HUES6 (cell line): Measurements from ENCODE around the gene JAG2.

Experiments
- H3K27ac ChIP-seq: 2 replicates; pipeline ENCODE4 v1.7.0; 2013; ENCODE audit warnings: low read depth, mild to moderate bottlenecking, low read length, inconsistent platforms
- H3K27me3 ChIP-seq: 2 replicates; pipeline ENCODE4 v1.6.1; 2013; ENCODE audit warnings: low read length; ENCODE audit not compliant: control insufficient read depth, insufficient read depth
- H3K36me3 ChIP-seq: 2 replicates; pipeline ENCODE4 v1.6.1; 2013; ENCODE audit warnings: low read length; ENCODE audit not compliant: control insufficient read depth, insufficient read depth
- H3K4me1 ChIP-seq: 2 replicates; pipeline ENCODE4 v1.6.1; 2013; ENCODE audit warnings: low read length; ENCODE audit not compliant: control insufficient read depth, insufficient read depth
- H3K4me3 ChIP-seq: 2 replicates; pipeline ENCODE4 v1.5.1; 2013; ENCODE audit warnings: low read depth, low read length
- H3K9ac ChIP-seq: one replicate; pipeline ENCODE4 v1.6.1; 2013; ENCODE audit warnings: mild to moderate bottlenecking, low read length
- H3K9me3 ChIP-seq: 2 replicates; pipeline ENCODE4 v1.6.1; 2013; ENCODE audit warnings: low read depth, low read length; ENCODE audit not compliant: control insufficient read depth, insufficient read depth

JAG2 gene

DNA sequence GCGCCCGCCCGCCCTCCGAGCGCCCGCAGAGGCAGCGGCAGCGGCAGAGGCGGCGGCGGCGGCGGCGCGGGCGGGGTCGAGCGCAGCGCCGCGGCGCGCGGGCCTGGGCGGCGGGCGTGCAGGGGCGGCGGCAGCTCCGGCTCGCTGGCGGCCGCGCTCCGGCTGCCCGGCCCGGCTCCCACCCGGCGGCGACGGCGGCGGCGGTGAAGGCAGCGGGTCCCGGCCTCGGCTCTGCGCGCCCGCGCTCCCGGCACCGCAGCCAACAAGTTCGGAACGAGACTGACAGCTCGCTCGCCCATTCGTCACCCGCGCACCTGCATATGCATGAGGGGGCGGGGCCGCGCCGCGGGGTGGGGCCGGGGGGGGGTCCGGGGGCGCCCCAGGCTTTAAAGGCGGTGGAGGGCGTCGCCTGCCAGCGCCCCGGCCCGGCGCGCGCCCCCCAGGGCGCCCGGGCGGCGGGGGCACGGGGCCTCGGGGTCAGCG, at the start of gene JAG2:
Gene JAG2, minus strand, starts transcription at position 281 of the 483 bp plus-strand sequence. CDS start 356 bp downstream, outside the sequence.
- H3K36me3 ChIP-seq = no peaks in the 10 kb centered on the region
- H3K4me1 ChIP-seq = peaks cover 33% of the 10 kb centered on the region
- no peak within 1 kb of the TSS for H3K27ac ChIP-seq
- peak within 1 kb of the TSS; percentile 65 for H3K4me3 ChIP-seq
- H3K9me3 ChIP-seq = no peaks in the 10 kb centered on the region
- peak within 1 kb of the TSS; percentile 23 for H3K9ac ChIP-seq
- H3K27me3 ChIP-seq = peaks cover 29% of the 10 kb centered on the region

DNA sequence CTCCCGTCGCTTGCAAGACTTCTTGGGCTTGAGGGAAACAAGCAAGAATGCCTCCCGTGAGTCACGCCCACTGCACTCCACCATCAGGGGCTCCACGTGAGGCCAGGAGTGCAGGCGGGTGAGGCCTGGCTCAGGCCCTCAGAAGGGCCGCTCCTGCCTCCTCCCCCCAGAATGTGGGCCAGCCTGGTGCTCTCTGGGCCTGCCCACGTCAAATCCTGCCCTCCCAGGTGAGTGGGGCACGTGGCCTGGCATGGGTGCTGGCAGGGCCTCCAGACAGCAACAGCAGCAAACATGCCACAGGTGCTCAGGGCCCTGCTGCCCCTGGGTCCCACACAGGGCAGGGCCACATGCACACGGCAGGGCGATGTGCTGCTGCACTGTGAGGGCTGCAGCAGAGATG, 49.2 kb upstream of the JAG2 start:
- no peak overlapping the region for H3K27ac ChIP-seq
- H3K36me3 ChIP-seq = peaks cover 38% of the 10 kb centered on the region
- H3K27me3 ChIP-seq = no peaks in the 10 kb centered on the region

DNA sequence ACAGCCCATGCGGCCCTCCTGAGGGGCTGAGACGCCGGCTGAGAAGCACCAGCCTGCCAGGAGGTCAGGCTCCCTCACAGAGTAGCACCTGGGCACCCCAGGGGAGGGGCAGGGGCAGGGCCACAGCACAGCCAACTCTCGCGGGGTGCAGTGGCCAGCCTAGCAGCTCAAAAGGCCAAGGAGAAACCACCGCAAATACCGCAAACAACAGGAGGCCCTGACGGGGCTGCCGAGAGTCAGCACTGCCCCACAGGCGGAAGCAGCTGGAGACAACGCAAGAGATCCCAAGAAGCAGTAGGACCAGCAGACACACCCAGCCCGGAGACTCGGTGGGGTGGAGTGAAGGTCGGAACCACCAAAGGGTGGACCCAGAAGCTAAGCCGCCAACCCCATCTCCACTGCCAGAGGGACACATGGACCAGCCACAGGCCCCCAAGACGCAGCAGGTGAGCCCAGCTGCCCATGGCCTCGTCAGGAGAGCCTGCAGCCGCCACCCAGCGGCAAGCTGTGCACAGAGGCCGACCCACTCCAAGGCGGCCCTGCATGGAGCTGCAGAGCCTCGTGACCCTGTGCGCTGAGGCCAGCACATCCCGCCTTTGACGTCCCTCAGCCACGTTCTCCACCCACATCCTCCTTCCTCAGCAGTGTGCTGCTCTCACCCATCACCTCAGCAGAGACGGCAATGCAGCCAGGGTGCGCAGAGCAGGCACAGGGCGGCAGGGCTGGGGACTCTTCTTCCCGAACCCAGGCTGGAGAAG, 48.1 kb upstream of the JAG2 start:
- H3K36me3 ChIP-seq = peaks cover 34% of the 10 kb centered on the region

More for the DNA sequence above, 49.2 kb upstream of the JAG2 start:
- Histone ChIP-seq H3K9ac (no peak overlapping the region), H3K9me3 (no peaks in the 10 kb centered on the region), H3K4me3 (no peak overlapping the region), H3K4me1 (no peaks in the 10 kb centered on the region)

DNA sequence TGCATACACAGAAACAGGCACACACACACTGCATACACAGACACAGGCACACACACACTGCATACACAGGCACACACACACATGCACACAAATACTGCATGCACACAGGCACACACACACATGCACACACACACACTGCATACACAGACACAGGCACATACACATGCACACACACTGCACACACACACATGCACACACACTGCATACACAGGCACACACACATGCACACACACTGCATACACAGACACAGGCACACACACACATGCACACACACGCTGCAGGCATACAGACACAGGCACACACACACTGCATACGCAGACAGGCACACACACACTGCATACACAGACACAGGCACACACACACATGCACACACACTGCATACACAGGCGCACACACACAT, 47.0 kb upstream of the JAG2 start:
- no peaks in the 10 kb centered on the region for H3K4me1 ChIP-seq
- H3K27ac ChIP-seq = no peak overlapping the region
- no peak overlapping the region for H3K4me3 ChIP-seq
- H3K36me3 ChIP-seq = peaks cover 32% of the 10 kb centered on the region
- no peak overlapping the region for H3K9ac ChIP-seq
- no peaks in the 10 kb centered on the region for H3K27me3 ChIP-seq
- H3K9me3 ChIP-seq = no peaks in the 10 kb centered on the region

More for the DNA sequence above, 48.1 kb upstream of the JAG2 start:
- no peaks in the 10 kb centered on the region for H3K27me3 ChIP-seq
- H3K4me3 ChIP-seq = no peak overlapping the region
- H3K9me3 ChIP-seq = no peaks in the 10 kb centered on the region
- no peak overlapping the region for H3K27ac ChIP-seq
- no peaks in the 10 kb centered on the region for H3K4me1 ChIP-seq
- no peak overlapping the region for H3K9ac ChIP-seq

DNA sequence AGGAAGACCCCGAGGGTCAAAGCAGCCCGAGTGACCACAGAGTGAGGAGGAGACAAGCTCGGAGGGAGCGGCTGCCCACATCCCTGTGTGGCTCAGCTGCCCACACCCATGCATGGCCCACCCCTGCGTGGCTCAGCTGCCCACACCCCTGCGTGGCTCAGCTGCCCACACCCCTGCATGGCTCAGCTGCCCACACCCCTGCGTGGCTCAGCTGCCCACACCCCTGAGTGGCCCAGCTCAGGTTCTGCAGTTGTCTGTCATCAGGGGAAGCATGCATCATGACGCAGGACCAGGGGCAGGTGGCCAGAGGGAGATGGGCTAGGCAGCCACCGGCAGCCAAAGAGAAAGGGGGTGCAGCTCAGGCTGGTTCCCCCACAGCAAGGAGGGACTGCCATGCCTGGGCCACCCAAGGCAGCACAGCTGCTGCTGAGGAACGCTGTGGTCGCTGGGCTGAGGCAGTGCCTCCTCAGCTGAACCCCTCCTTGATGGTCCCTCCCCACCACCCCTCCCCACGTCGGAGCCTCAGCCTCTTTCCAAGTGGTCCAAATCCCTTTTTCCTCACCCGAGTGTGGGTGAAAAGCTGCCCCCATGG, 45.8 kb upstream of the JAG2 start:
- no peak overlapping the region for H3K4me3 ChIP-seq
- peaks cover 29% of the 10 kb centered on the region; the same call in 1 of the 2 replicates for H3K36me3 ChIP-seq
- no peaks in the 10 kb centered on the region for H3K27me3 ChIP-seq
- no peaks in the 10 kb centered on the region for H3K9me3 ChIP-seq
- H3K9ac ChIP-seq = no peak overlapping the region
- H3K4me1 ChIP-seq = no peaks in the 10 kb centered on the region
- H3K27ac ChIP-seq = no peak overlapping the region

DNA sequence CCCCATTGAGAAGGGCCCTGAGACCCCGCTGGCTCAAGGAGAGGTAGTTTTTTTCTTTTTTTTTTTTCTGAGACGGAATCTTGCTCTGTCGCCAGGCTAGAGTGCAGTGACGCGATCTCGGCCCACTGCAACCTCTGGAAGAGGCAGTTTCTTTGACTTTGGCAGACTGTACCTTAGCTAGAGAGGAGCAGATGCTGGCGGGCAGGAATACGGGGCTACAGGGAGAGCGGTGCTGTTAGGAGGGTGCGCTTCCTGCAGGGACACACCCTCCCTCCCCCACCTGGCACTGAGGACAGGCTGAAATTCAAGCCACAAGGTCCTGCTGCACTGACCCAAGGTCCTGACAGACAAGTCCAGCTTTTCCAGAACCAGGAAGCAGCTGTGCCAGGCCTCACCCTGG, 44.8 kb upstream of the JAG2 start:
- Histone ChIP-seq H3K4me1 (no peaks in the 10 kb centered on the region), H3K9ac (no peak overlapping the region), H3K27me3 (no peaks in the 10 kb centered on the region), H3K36me3 (peaks cover 22% of the 10 kb centered on the region; the same call in 1 of the 2 replicates), H3K4me3 (no peak overlapping the region), H3K9me3 (no peaks in the 10 kb centered on the region), H3K27ac (no peak overlapping the region)

DNA sequence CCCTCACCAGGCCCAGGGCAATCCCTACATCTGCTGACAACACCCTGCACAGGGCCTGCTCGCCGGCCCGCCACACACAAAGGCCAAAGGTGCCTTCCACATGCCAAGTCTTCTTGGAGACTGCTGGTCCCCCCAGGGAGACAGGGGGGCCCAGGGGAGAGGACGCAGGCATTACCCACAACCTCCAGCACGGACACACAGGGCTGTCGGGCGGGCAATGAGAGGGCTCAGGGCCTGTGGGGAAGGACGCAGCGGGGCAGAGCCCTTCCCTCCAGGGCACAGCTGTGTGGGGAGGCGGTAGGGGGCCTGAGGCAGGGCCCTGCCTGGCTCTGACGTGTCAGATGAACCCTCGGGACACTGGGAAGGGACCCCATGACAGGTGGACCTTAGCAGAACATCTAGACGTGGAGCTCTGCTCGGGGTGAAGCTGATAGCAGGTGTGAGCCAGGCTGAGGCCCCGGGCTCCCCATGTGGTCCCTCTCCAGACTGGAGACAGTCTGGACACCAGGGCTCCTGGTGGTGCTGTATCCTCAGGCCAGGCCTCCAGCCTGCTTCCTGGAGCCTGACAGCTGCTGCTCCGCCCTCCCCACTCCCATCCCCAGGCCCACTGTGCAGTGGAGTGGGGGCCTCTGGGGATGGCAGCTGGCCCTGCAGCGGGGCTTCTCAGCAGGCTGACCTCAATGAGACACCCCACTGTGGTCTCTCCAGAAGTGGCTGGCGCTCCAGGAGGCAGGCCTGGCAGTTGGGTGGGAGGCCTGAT, 44.1 kb upstream of the JAG2 start:
- no peak overlapping the region for H3K27ac ChIP-seq
- no peak overlapping the region for H3K9ac ChIP-seq
- no peaks in the 10 kb centered on the region for H3K27me3 ChIP-seq
- H3K9me3 ChIP-seq = no peaks in the 10 kb centered on the region
- H3K36me3 ChIP-seq = peaks cover 16% of the 10 kb centered on the region; the same call in 1 of the 2 replicates
- H3K4me1 ChIP-seq = no peaks in the 10 kb centered on the region
- H3K4me3 ChIP-seq = no peak overlapping the region

DNA sequence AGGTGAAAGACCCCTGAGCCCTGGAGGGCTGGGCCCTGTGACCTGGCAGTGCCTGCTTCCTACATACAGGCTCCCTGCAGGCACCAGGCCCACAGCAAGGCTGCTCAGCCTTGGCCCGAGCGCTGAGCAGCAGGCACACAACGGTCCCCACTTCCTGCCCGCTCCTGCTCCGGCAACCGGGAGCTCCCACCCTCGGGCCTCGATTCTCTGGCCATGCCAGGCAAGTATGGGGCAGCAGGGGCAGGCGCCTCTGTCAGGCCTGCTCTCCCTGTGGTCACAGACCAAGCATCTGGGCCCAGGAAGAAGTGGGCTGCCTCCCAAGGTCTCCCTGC, 43.1 kb upstream of the JAG2 start:
- Histone ChIP-seq H3K9me3 (no peaks in the 10 kb centered on the region), H3K36me3 (peaks cover 13% of the 10 kb centered on the region; the same call in 1 of the 2 replicates), H3K9ac (no peak overlapping the region), H3K27ac (no peak overlapping the region), H3K27me3 (no peaks in the 10 kb centered on the region), H3K4me3 (no peak overlapping the region), H3K4me1 (no peaks in the 10 kb centered on the region)

DNA sequence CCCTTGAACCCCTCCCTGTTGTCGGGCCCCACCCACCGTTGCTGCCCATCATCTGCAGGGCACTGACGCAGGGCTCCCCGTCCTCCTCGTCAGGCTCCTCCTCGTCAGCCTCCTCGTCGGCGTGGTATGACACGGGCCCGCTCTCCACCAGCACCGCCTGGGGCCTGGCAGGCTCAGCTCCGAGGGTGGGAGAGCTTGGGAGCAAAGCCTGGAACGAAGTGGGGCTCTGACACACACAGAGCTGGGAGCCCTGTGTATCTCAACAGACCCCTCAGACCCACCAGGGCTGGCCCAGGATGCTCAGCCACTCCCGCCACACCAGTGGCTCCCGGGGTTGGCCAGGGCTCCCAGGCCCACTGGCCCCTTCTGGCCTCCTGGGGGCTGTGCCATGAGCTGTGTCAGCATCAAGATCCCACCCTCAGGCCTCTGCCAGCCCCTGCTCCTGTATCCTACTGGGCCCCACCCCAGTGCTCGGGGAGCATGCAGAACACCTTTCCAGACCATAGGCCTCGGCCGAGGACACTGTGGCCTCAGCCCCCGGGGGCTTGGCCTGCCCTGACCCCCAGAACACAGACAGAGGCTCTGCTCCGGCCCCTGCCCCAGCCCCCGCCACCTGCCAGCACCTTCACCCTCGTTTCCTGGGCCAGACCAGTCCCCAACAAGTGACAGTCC, 42.6 kb upstream of the JAG2 start:
- H3K4me3 ChIP-seq = no peak overlapping the region
- H3K9ac ChIP-seq = no peak overlapping the region
- H3K4me1 ChIP-seq = no peaks in the 10 kb centered on the region
- H3K36me3 ChIP-seq = peaks cover 13% of the 10 kb centered on the region; the same call in 1 of the 2 replicates
- no peaks in the 10 kb centered on the region for H3K9me3 ChIP-seq
- no peak overlapping the region for H3K27ac ChIP-seq
- H3K27me3 ChIP-seq = no peaks in the 10 kb centered on the region

DNA sequence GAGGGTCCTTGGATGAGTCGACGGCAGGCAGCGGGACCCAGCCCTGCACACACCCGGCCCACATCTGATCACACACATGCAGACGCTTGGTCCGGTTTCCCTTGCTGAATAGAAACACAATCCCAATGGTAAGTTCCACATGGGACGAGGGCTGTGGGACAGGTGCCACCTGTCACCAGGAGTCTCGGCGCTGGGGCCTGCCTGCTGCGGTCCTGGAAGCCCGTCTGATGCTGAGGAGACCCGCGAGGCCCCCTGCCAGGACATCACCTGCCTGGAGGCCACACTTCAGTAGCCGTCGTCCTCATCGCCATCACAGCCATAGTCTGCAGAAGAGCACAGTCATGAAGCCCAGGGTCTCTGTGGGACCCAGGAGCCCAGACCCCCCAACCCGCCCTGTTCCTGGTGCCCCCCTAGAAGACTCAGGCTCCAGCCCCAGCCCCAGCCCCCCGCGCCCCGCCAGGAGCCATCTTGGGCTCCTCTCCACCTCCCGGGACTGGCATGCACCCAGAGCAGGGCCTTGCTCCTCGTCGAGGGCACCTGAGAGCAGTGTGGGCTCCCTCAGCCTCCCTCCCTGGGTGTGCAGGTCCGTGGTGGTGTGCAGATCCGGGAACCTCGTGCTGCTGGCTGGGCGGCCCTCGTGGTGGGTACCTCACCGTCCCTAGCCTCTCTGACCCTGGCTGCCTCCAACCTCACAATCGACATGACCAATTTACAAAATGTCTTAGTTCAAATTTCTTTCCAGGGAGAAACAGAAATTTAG, 41.9 kb upstream of the JAG2 start:
- no peaks in the 10 kb centered on the region for H3K9me3 ChIP-seq
- peaks cover 9% of the 10 kb centered on the region; the same call in 1 of the 2 replicates for H3K36me3 ChIP-seq
- H3K27ac ChIP-seq = no peak overlapping the region
- no peak overlapping the region for H3K9ac ChIP-seq
- H3K4me3 ChIP-seq = no peak overlapping the region
- H3K4me1 ChIP-seq = no peaks in the 10 kb centered on the region
- no peaks in the 10 kb centered on the region for H3K27me3 ChIP-seq
